Left ventricle myocardium inferior (tissue), 1 donor: ENCODE results near the gene PIGB. TPM values are rescaled to one million over a fixed set of nuclear protein-coding genes. Genes with fewer than 3 reads are reported as not detected.
"Not testable (repeated sequence)": the region's sequence is repeated elsewhere in the genome, so short reads cannot be mapped to it uniquely, and the experiment has no call there.

ENCODE experiments used
- DNase-seq: peaks from one replicate; pipeline ENCODE4 v3.0.0-alpha.2; 2020
- H3K27ac ChIP-seq: fragments of 200-600 bp; replicated peaks from 2 replicates; pipeline ENCODE4 v1.8.0; 2021
- H3K27me3 ChIP-seq: fragments of 200-600 bp; 2 replicates; pipeline ENCODE4 v1.8.0; 2021; ENCODE audit warnings: low read depth
- H3K36me3 ChIP-seq: fragments of 200-600 bp; 2 replicates; pipeline ENCODE4 v1.8.0; 2021
- H3K4me1 ChIP-seq: fragments of 200-600 bp; 2 replicates; pipeline ENCODE4 v1.8.0; 2021
- H3K4me3 ChIP-seq: fragments of 200-600 bp; 2 replicates; pipeline ENCODE4 v1.8.0; 2021; ENCODE audit warnings: mild to moderate bottlenecking, moderate library complexity
- H3K9me3 ChIP-seq: fragments of 200-600 bp; replicated peaks from 2 replicates; pipeline ENCODE4 v1.8.0; 2021
- CTCF ChIP-seq: fragments of 200-600 bp; IDR thresholded peaks from 2 replicates; pipeline ENCODE4 v1.8.0; 2021; ENCODE audit warnings: antibody characterized with exemption, mild to moderate bottlenecking, borderline replicate concordance
- intact Hi-C: fragments of 100-400 bp; cut with micrococcal nuclease; formaldehyde crosslinking; loops from one replicate; pipeline ENCODE4 v1.11.0; 2022
- total RNA-seq: library from RNA; stranded (reverse); fragmentation: NEBNext Ultra II Directional; extraction: Animal tissue kit (Norgen Biotek cat#: 25700); gene quantifications from one replicate; pipeline ENCODE4 v1.2.1, GENCODE V29; 2021
- donor health status: DM: no; HTN: yes; CAD: no; lungs with severe emphysema.

PIGB gene
- total RNA-seq, 1 donor from 2014 or later, result 2.8 TPM

- no peaks in the 10 kb centered on the region for H3K9me3 ChIP-seq
- intact Hi-C loops, result no loop called here
- no peak overlapping the region for H3K4me3 ChIP-seq
- no peaks in the 10 kb centered on the region for H3K27me3 ChIP-seq
- no peaks in the 10 kb centered on the region for H3K36me3 ChIP-seq
- DNase-seq, result no peak
- TF ChIP-seq CTCF, result no peak
- H3K27ac ChIP-seq, result no peak overlapping the region
- H3K4me1 ChIP-seq, result peaks cover 2% of the 10 kb centered on the region
Observed at GRCh38 chr15:55283379-55284147, 35.5 kb upstream of the PIGB start.

GRCh38 chr15:55284426-55284825, 34.6 kb upstream of the PIGB start:
- Histone ChIP-seq H3K27ac (no peak overlapping the region), H3K4me1 (peaks cover 11% of the 10 kb centered on the region)
- TF ChIP-seq CTCF, result no peak

GRCh38 chr15:55286442-55287189, 32.4 kb upstream of the PIGB start:
- H3K27me3 ChIP-seq, H3K36me3 ChIP-seq, H3K4me3 ChIP-seq, DNase-seq, intact Hi-C loops, H3K9me3 ChIP-seq, H3K27ac ChIP-seq: not testable (repeated sequence)
- peaks cover 24% of the 10 kb centered on the region for H3K4me1 ChIP-seq

More at GRCh38 chr15:55284426-55284825, 34.6 kb upstream of the PIGB start:
- no peak for DNase-seq
- no peaks in the 10 kb centered on the region for H3K36me3 ChIP-seq
- H3K9me3 ChIP-seq, result no peaks in the 10 kb centered on the region
- H3K4me3 ChIP-seq, result no peak overlapping the region
- intact Hi-C loops, result no loop called here
- H3K27me3 ChIP-seq, result no peaks in the 10 kb centered on the region

- no peak for DNase-seq
- intact Hi-C loops, result no loop called here
- Histone ChIP-seq H3K4me1 (peaks cover 24% of the 10 kb centered on the region), H3K9me3 (no peaks in the 10 kb centered on the region), H3K4me3 (peak overlapping the region; percentile 85), H3K27ac (no peak overlapping the region), H3K36me3 (no peaks in the 10 kb centered on the region), H3K27me3 (no peaks in the 10 kb centered on the region)
- no peak for TF ChIP-seq CTCF
Observed at GRCh38 chr15:55288006-55288717, 30.9 kb upstream of the PIGB start.

- intact Hi-C loops, result no loop called here
- no peaks in the 10 kb centered on the region for H3K27me3 ChIP-seq
- peaks cover 24% of the 10 kb centered on the region for H3K4me1 ChIP-seq
- no peaks in the 10 kb centered on the region for H3K36me3 ChIP-seq
- peak overlapping the region; percentile 85 for H3K4me3 ChIP-seq
- no peaks in the 10 kb centered on the region for H3K9me3 ChIP-seq
- peak overlapping the region; percentile 90 for H3K27ac ChIP-seq
- DNase-seq, result peak; percentile 18
- TF ChIP-seq CTCF, result no peak
Observed at GRCh38 chr15:55289011-55289745, 29.8 kb upstream of the PIGB start.
